GM12801 (cell line): ENCODE data around the gene RHOH.

Experiments
- CTCF ChIP-seq: IDR thresholded peaks from one replicate; pipeline ENCODE4 v1.5.1; 2011; ENCODE audit warnings: control low read depth; ENCODE audit not compliant: insufficient read length; ENCODE audit errors: extremely low read depth

RHOH gene

GRCh38 chr4:40223343-40223742 is 26.5 kb downstream of the RHOH start:
- TF ChIP-seq CTCF: no peak

GRCh38 chr4:40224432-40224831 is 27.6 kb downstream of the RHOH start:
- TF ChIP-seq CTCF: no peak

- TF ChIP-seq CTCF: no peak
Observed at GRCh38 chr4:40225497-40225896, 28.7 kb downstream of the RHOH start.

- no peak for TF ChIP-seq CTCF
Observed at GRCh38 chr4:40227284-40227683, 30.5 kb downstream of the RHOH start.

- no peak for TF ChIP-seq CTCF
Observed at GRCh38 chr4:40228497-40229365, 31.9 kb downstream of the RHOH start.

GRCh38 chr4:40231316-40231863 is 34.6 kb downstream of the RHOH start:
- no peak for TF ChIP-seq CTCF

GRCh38 chr4:40232610-40233009 is 35.8 kb downstream of the RHOH start:
- TF ChIP-seq CTCF: no peak
